ENCODE measurements around the gene CIAPIN1.

The CIAPIN1 gene

DNA sequence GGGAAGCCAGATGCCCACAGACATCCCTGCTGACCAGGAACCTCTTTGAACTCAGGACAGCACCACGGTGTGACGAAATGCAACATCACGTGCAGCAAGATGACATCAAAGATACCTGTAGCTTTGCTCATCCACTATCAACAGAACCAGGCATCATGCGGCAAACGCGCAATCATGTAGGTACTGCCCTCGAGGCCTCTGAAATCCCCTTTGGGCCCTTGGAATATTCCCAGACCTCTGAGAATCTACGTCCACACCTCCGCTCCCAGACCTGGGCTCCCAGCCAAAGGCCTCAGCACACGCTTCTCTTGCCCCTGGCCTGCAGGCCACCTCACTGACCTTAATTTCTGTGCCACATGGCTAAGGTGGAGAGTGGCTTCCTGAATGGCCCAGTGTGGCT is 67.6 kb downstream of the CIAPIN1 start:
- TF ChIP-seq, protein P1, sequence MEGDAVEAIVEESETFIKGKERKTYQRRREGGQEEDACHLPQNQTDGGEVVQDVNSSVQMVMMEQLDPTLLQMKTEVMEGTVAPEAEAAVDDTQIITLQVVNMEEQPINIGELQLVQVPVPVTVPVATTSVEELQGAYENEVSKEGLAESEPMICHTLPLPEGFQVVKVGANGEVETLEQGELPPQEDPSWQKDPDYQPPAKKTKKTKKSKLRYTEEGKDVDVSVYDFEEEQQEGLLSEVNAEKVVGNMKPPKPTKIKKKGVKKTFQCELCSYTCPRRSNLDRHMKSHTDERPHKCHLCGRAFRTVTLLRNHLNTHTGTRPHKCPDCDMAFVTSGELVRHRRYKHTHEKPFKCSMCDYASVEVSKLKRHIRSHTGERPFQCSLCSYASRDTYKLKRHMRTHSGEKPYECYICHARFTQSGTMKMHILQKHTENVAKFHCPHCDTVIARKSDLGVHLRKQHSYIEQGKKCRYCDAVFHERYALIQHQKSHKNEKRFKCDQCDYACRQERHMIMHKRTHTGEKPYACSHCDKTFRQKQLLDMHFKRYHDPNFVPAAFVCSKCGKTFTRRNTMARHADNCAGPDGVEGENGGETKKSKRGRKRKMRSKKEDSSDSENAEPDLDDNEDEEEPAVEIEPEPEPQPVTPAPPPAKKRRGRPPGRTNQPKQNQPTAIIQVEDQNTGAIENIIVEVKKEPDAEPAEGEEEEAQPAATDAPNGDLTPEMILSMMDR (IDR thresholded peaks at IDR 0.05): no peak

Data from LNCAP (cell line).